Spinal cord (tissue), 10 donors: ENCODE data around the gene CCT3. TPM values are rescaled to one million over a fixed set of nuclear protein-coding genes. Genes with fewer than 3 reads are reported as not detected.
"Not testable (repeated sequence)": the region's sequence is repeated elsewhere in the genome, so short reads cannot be mapped to it uniquely, and the experiment has no call there.

Source experiments
- DNase-seq, 6 donors: peaks; one replicate each; pipeline versions ENCODE4 v3.0.0 to v3.0.0-alpha.2; 2013 to 2015; ENCODE audit warnings: low spot score in 6 of 6, low read depth in 4 of 6
- H3K27ac ChIP-seq: one replicate; pipeline ENCODE4 v1.5.1; 2013; ENCODE audit warnings: low read depth, low read length, control low read depth
- H3K27me3 ChIP-seq: one replicate; pipeline ENCODE4 v1.6.1; 2013; ENCODE audit warnings: low read length; ENCODE audit not compliant: control insufficient read depth, insufficient read depth
- H3K36me3 ChIP-seq: one replicate; pipeline ENCODE4 v1.6.1; 2013; ENCODE audit warnings: low read length; ENCODE audit not compliant: control insufficient read depth, insufficient read depth
- H3K4me1 ChIP-seq: one replicate; pipeline ENCODE4 v1.6.1; 2013; ENCODE audit warnings: low read length; ENCODE audit not compliant: control insufficient read depth, insufficient read depth
- H3K4me3 ChIP-seq: one replicate; pipeline ENCODE4 v1.5.1; 2013; ENCODE audit warnings: low read depth, low read length, control low read depth
- H3K9me3 ChIP-seq: one replicate; pipeline ENCODE4 v1.6.1; 2013; ENCODE audit warnings: low read length; ENCODE audit not compliant: control insufficient read depth, insufficient read depth
- WGBS: methylation state at CpG from one replicate; pipeline ENCODE4 v1.1.5; 2013; ENCODE audit warnings: missing lambda C conversion rate; ENCODE audit not compliant: insufficient coverage; 5-methylcytosine and 5-hydroxymethylcytosine counted together
- polyA plus RNA-seq, 2 donors: library from polyadenylated mRNA; unstranded; fragments of 120-200 nt; gene quantifications; one replicate each; pipeline ENCODE4 v1.2.1, GENCODE V29; 2013; ENCODE audit not compliant: insufficient read length in 2 of 2
- total RNA-seq, 2 donors: library from RNA; depleted of rRNA in 1 of 2; stranded (reverse); fragments of 120-200 nt in 1 of 2; fragments of >200 nt in 1 of 2; gene quantifications; one replicate each; pipeline versions ENCODE4 v1.2.3 to v1.2.4, GENCODE V29; 2013 to 2014
- donor health status: healthy.

CCT3 gene
- total and polyA plus RNA-seq, 4 donors = 231 to 258 (median 249) TPM

DNA sequence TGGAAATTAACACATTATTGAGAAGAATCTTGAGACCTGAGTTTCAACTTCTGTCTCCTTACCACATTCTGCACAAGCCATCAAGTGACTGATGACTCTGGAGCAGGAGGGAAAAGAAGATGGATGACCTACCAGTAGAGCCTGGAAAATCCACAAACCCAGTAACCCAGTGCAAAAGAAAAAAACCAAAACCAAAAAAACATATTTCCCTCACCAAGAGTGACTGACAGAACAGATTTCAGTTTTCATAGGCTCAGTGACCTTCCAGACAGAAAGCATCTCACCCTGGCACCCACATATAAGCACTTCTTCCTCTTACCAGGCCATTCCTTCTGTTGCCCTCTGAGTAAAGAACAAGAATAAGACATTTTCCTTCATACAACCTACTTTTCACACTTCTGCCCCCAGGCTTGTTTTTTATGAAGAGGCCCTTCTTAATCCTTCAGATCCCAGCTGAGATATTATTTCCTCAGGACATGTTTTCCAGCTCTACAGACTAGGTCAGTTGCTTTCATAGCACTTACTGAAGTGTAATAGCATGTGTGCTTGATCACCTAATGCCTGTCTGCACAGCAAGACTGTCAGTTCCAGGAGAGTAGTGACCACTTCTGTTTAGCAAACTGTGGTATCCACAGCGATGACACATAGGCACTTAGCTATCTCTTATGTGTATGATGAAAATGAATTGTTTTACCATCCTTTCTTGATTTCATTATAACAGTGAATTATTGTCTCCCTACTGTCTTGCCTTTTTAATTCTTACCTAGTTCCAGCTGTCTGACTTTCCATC is 4.3 kb upstream of the CCT3 start:
- H3K27me3 ChIP-seq = no peaks in the 10 kb centered on the region
- WGBS = no CpG with 5 or more reads among the region's 1 CpG
- H3K27ac ChIP-seq = no peak overlapping the region
- H3K36me3 ChIP-seq = no peaks in the 10 kb centered on the region
- no peak overlapping the region for H3K4me3 ChIP-seq
- H3K4me1 ChIP-seq = no peaks in the 10 kb centered on the region
- no peak for DNase-seq
- no peaks in the 10 kb centered on the region for H3K9me3 ChIP-seq

DNA sequence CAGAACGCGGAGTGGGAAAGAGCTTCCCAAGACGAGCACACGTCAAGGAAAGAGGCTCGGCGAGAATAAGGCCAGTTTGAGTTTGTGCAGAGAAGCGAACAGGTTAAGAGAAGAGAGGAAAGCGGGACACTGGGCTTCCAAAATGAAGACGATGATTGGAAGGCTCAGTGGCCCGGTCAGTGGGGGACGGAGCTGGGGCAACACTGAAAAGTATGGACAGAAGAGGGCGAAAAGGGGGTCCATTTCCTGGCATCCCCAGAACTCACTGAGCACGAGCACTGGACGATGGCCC is 258 bp downstream of the CCT3 start:
- H3K27ac ChIP-seq = peak overlapping the region; percentile 88
- peaks cover 13% of the 10 kb centered on the region for H3K36me3 ChIP-seq
- H3K9me3 ChIP-seq = no peaks in the 10 kb centered on the region
- DNase-seq = no peak
- H3K27me3 ChIP-seq = no peaks in the 10 kb centered on the region
- peak overlapping the region; percentile 89 for H3K4me3 ChIP-seq
- H3K4me1 ChIP-seq = peaks cover 5% of the 10 kb centered on the region
- 0% methylated on average over 14 of the region's 14 CpGs for WGBS

GRCh38 chr1:156337052-156337887 is 822 bp downstream of the CCT3 start:
- Histone ChIP-seq H3K4me3 (peak overlapping the region; percentile 89), H3K36me3 (peaks cover 15% of the 10 kb centered on the region), H3K9me3 (no peaks in the 10 kb centered on the region), H3K4me1 (peaks cover 5% of the 10 kb centered on the region), H3K27me3 (no peaks in the 10 kb centered on the region), H3K27ac (peak overlapping the region; percentile 88)
- DNase-seq = peak in 1 of 6 donors; percentile 16
- 47% methylated on average over 27 of the region's 34 CpGs for WGBS

DNA sequence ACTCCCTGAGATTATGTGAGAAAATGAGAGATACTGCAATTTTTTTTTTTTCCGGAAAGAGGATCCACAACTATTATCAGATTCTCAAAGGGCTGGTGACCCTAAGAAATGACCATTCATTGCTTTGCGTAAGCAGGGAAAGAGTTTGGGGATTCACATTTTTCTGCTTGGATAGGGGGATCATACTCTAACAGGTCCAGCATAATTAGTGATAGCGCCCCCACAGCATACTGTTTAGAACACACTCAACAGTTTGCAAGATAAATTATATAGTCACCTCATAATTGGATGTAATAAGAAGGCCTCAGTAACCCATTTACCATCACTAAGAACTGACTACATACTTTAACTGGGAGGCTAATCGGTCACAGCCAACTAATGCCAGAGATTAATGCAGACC is 1.9 kb downstream of the CCT3 start:
- Histone ChIP-seq H3K4me1 (peaks cover 5% of the 10 kb centered on the region), H3K4me3 (no peak overlapping the region), H3K9me3 (no peaks in the 10 kb centered on the region), H3K27me3 (no peaks in the 10 kb centered on the region), H3K36me3 (peaks cover 25% of the 10 kb centered on the region), H3K27ac (no peak overlapping the region)
- peak in 1 of 6 donors; percentile 3 for DNase-seq
- 60% methylated on average over 1 of the region's 4 CpGs for WGBS

DNA sequence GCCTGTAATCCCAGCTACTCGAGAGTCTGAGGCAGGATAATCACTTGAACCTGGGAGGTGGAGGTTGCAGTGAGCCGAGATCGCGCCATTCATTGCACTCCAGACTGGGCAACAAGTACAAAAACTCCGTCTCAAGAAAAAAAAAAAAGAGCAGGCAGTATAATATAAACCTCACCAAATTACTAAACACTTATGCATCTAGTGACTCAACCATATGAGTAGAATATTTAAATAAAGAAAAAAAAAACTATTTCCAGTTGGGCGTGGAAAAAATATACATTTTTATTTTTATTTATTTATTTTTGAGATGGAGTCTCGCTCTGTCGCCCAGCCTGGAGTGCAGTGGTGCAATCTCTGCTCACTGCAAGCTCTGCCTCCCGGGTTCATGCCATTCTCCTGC is 14.9 kb downstream of the CCT3 start:
- not testable (repeated sequence) for H3K4me3 ChIP-seq, H3K27ac ChIP-seq, DNase-seq, H3K27me3 ChIP-seq, H3K9me3 ChIP-seq, H3K4me1 ChIP-seq
- WGBS = 100% methylated on average over 2 of the region's 9 CpGs
- H3K36me3 ChIP-seq = peaks cover 77% of the 10 kb centered on the region

GRCh38 chr1:156320560-156320959 is 17.5 kb downstream of the CCT3 start:
- 88% methylated on average over 1 of the region's 3 CpGs for WGBS
- no peak for DNase-seq
- H3K36me3 ChIP-seq = peaks cover 78% of the 10 kb centered on the region
- no peaks in the 10 kb centered on the region for H3K4me1 ChIP-seq
- H3K9me3 ChIP-seq = no peaks in the 10 kb centered on the region
- H3K27me3 ChIP-seq = no peaks in the 10 kb centered on the region
- H3K27ac ChIP-seq = no peak overlapping the region
- no peak overlapping the region for H3K4me3 ChIP-seq

- peak in 2 of 6 donors; percentile 47 to 69 for DNase-seq
- Histone ChIP-seq H3K27ac (no peak overlapping the region), H3K4me3 (no peak overlapping the region), H3K36me3 (peaks cover 79% of the 10 kb centered on the region), H3K27me3 (no peaks in the 10 kb centered on the region), H3K4me1 (no peaks in the 10 kb centered on the region), H3K9me3 (no peaks in the 10 kb centered on the region)
- WGBS = no CpG with 5 or more reads among the region's 1 CpG
Measured at GRCh38 chr1:156319664-156320063, 18.4 kb downstream of the CCT3 start.

GRCh38 chr1:156316909-156317308 is 21.2 kb downstream of the CCT3 start:
- Histone ChIP-seq H3K27ac (no peak overlapping the region), H3K4me3 (no peak overlapping the region), H3K36me3 (peaks cover 79% of the 10 kb centered on the region), H3K4me1 (no peaks in the 10 kb centered on the region), H3K27me3 (no peaks in the 10 kb centered on the region), H3K9me3 (no peaks in the 10 kb centered on the region)
- WGBS = 100% methylated on average over 3 of the region's 7 CpGs
- DNase-seq = no peak

- no peak overlapping the region for H3K27ac ChIP-seq
- H3K27me3 ChIP-seq = no peaks in the 10 kb centered on the region
- 99% methylated on average over 6 of the region's 6 CpGs for WGBS
- H3K4me3 ChIP-seq = no peak overlapping the region
- no peak for DNase-seq
- peaks cover 85% of the 10 kb centered on the region for H3K36me3 ChIP-seq
- no peaks in the 10 kb centered on the region for H3K4me1 ChIP-seq
- H3K9me3 ChIP-seq = no peaks in the 10 kb centered on the region
Measured at GRCh38 chr1:156310962-156311361, 27.1 kb downstream of the CCT3 start.

DNA sequence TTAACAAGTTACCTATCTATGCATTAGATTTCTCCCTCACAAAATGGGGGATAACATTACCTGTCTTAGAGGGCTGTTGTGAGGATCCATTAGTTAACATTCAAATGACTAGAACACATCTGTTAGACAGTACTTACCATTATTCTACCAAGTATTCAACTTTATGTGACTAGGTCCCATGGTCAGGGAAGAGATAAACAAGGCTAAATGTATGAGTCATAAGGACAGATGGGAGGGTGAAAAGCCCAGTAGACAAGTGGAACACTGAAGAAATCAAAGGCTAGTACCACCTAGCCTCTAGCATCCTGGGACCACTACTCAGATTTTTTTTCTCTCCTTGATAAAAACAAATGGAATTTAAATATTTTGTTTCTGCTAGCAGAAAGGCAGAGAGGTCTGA is 30.0 kb downstream of the CCT3 start:
- Histone ChIP-seq H3K27me3 (no peaks in the 10 kb centered on the region), H3K4me1 (no peaks in the 10 kb centered on the region), H3K9me3 (no peaks in the 10 kb centered on the region), H3K36me3 (peaks cover 74% of the 10 kb centered on the region), H3K4me3 (no peak overlapping the region), H3K27ac (no peak overlapping the region)
- no peak for DNase-seq
